Glomerular endothelial cell (primary cell): ENCODE data around the gene RPL10A. TPM values are rescaled to one million over a fixed set of nuclear protein-coding genes. Genes with fewer than 3 reads are reported as not detected.
"Not testable (repeated sequence)": the region's sequence is repeated elsewhere in the genome, so short reads cannot be mapped to it uniquely, and the experiment has no call there.

ENCODE experiments used
- DNase-seq: peaks from one replicate; pipeline ENCODE4 v3.0.0-alpha.2; 2011; ENCODE audit warnings: low read depth, low spot score; ENCODE audit errors: extremely low read depth
- total RNA-seq: library from RNA; depleted of rRNA; stranded (reverse); fragments of >200 nt; gene quantifications from 2 replicates; pipeline ENCODE4 v1.2.3, GENCODE V29; 2015

Gene RPL10A
- total RNA-seq, 1 donor from 2014 or later = 885 TPM

GRCh38 chr6:35506536-35506935 lies 38.3 kb downstream of the RPL10A start:
- DNase-seq = no peak

DNA sequence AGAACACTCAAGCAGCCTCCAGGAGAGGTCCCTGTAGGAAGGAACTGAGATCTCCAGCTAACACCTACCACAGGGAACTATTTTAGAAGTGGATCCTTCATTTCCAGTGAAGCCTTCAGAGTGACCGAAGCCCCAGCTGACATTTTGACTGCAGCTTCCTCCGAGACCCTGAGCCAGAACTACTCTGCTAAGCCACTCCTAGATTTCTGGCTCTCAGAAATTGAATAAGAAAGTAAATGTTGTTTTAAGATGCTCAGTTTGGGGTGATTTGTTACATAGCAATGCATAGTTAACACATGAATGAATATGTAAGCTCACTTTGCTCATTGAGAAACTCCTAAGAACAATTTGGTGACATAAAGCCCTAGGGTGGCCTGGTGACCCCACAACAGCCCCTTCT lies 39.0 kb downstream of the RPL10A start:
- no peak for DNase-seq

DNA sequence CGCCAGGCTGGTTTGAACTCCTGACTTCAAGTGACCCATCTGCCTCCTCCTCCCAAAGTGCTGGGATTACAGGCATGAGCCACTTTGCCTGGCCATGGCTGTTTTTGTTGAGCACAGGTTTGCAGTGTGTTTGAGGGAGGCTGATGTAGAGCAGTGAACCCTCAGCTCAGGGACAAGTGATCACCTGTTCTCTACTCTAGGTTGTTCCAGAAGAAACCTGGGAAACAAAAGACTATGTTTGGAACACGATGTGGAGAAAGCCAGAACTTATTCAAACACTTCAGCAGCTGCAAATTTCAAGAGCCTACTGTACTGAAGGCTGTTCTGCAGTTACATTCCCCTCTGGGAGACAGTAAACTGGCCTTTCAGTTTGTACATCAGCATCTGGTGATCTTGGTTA lies 39.8 kb downstream of the RPL10A start:
- no peak for DNase-seq

DNA sequence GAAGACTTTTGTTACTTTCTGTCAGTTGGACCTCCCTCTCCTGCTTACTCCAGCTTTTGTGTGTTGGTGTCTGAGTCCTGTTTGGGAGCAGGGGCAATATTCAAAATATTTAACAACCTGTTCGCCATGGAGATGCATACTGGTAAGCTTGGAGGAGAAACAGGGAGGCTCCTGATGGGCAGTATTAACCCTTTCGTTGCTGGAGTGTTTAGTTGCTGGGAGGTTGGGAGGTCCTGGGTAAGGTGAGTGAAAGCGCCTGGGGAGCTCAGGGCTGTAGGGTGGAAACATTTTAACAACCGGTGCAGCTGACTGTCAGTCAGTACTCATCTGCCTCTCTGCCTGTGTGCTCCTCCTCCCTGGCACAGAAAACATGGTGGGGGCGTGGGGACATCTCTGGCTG lies 40.3 kb downstream of the RPL10A start:
- DNase-seq = no peak

GRCh38 chr6:35510916-35511561 lies 42.8 kb downstream of the RPL10A start:
- no peak for DNase-seq

DNA sequence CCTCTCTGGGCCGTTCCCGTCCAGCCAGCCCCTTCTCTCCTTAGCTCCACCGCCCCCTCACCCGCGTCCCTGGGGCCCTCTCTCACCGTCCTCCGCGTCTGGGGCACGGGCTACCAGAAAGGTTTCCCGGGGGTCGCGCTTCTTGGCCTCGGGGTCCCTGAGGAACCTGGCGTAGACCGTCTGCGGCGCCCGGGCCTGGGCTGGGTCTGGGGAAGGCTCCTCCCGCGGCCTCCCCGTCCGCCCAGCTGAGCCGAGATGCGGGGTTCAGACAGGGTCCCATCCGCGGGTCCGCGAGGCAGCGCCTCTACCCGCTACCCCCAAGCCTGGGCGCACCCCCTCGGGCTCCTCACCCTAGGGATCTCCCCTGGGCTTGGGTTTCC lies 43.4 kb downstream of the RPL10A start:
- DNase-seq = no peak

DNA sequence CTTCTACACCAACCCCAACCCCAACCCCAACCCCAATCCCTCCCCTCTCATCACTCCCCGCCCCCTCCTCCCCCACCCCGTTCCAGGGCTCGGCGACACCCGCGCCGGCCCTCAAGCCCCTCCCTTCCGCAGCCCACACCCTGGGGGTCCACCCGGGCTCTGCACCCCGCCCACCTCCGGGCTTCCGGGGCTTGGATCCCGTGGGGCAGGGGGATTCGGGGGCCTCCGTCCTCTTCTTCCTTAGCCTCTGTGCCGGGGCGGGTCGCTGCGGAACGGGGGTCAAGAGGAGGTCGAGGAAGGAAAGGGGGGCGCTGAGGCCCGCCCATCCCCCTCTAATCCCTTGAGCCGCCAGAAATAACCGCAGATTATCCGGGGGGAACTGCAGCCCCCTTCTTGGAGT lies 43.8 kb downstream of the RPL10A start:
- no peak for DNase-seq

DNA sequence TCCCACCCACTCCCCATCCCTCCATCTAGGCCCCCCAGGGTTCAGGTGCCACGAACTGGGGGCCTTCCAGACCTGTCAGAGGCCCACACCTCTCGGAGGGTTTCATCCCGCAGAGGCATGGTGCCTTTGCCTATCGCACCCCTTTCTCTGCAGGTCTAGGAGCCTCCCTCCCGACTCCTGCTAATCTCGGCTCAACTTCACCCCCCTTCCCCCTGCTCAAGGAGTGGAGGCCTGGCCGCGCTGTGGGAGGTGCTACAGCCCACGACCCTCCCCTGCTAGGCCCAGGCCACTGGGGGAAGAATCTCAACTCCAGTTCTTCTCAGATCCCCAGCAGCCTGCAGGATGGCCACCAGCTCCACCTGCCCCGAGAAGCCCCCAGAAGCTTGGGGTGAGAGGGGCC lies 44.5 kb downstream of the RPL10A start, which contains the start of gene TULP1:
Gene TULP1, minus strand, starts transcription at position 157 of the 400 bp plus-strand sequence. Its CDS starts 38 bp downstream, at position 119.
- DNase-seq = no peak

GRCh38 chr6:35514587-35514986 lies 46.4 kb downstream of the RPL10A start:
- no peak for DNase-seq

- DNase-seq = not testable (repeated sequence)
Observed at GRCh38 chr6:35515939-35516338, 47.7 kb downstream of the RPL10A start.

GRCh38 chr6:35516712-35517111 lies 48.5 kb downstream of the RPL10A start:
- DNase-seq = no peak

DNA sequence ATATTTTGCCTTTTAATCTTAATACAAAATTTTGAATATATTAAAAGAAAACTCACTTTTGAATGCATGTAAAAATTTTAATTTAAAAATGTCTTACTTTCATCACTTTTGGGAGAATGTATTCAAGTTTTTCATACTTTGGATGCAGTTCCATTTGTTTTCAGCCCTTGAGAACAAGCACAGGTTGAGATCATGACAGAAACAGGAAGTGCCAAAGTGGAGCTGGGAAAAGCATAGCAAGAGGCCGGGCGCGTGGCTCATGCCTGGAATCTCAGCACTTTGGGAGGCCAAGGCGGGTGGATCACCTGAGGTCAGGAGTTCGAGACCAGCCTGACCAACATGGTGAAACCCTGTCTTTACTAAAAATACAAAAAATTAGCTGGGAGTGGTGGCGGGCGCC lies 49.8 kb downstream of the RPL10A start:
- DNase-seq = not testable (repeated sequence)

- no peak for DNase-seq
Observed at GRCh38 chr6:35518566-35519312, 50.5 kb downstream of the RPL10A start.

- DNase-seq = no peak
Observed at GRCh38 chr6:35519313-35520015, 51.3 kb downstream of the RPL10A start.

Other genes starting within 250 kb of the RPL10A start
- gene ZNF76, start 208.7 kb upstream of the RPL10A start, total RNA-seq = 19.2 and 20.8 TPM in 2 replicates
- gene DEF6, start 170.6 kb upstream of the RPL10A start, total RNA-seq = 2.1 and 3.4 TPM in 2 replicates
- gene PPARD, start 125.8 kb upstream of the RPL10A start, total RNA-seq = 8.2 and 12.6 TPM in 2 replicates
- gene FANCE, start 16.1 kb upstream of the RPL10A start, total RNA-seq = 2.7 and 3.7 TPM in 2 replicates
- gene TEAD3, start 28.7 kb downstream of the RPL10A start, total RNA-seq = 1.8 and 4.8 TPM in 2 replicates
- not detected in 2 replicates for gene TULP1, start 44.5 kb downstream of the RPL10A start, total RNA-seq
- 22.5 and 22.9 TPM in 2 replicates for gene FKBP5, start 220.5 kb downstream of the RPL10A start, total RNA-seq